Measurements from ENCODE around the gene ERICH6. TPM values are rescaled to one million over a fixed set of nuclear protein-coding genes. Genes with fewer than 3 reads are reported as not detected.

The ERICH6 gene
- total RNA-seq, 1 experiment from 2014 or later: 0.28 TPM

GRCh38 chr3:150747886-150748683, 44.4 kb upstream of the ERICH6 start:
- Histone ChIP-seq H3K27ac (ENCODE audit: low read length) (no peak overlapping the region), H3K36me3 (ENCODE audit: control insufficient read depth, insufficient read depth, low read length) (no peaks in the 10 kb centered on the region), H3K4me1 (ENCODE audit: control insufficient read depth, insufficient read depth, low read length) (peaks cover 12% of the 10 kb centered on the region; the same call in 1 of the 2 replicates), H3K9me3 (ENCODE audit: control insufficient read depth, insufficient read depth, low read depth, low read length) (no peaks in the 10 kb centered on the region), H3K4me3 (ENCODE audit: low read depth in 2 of 2, low read length in 2 of 2) (no peak overlapping the region), H3K27me3 (ENCODE audit: control insufficient read depth, insufficient read depth, low read length) (no peaks in the 10 kb centered on the region)
- CTCF ChIA-PET: no interaction called here
- BruUV-seq (replicated peaks): no TSS peak
- no peak for ATAC-seq
- intact Hi-C loops (cut with micrococcal nuclease; ENCODE audit: unreplicated experiment): loop anchor here (10.0 kb wide), 1 partner anchor 63 kb away; no protein-coding TSS in a partner anchor
- TF ChIP-seq REST (IDR thresholded peaks at IDR 0.05; ENCODE audit: insufficient read depth in 1 of 2, low read depth in 2 of 2, low read length in 1 of 2): no peak
- no peak for TF ChIP-seq POLR2AphosphoS5 (IDR thresholded peaks at IDR 0.05; ENCODE audit: low read depth, low read length)
- no peak for TF ChIP-seq SIN3A (IDR thresholded peaks at IDR 0.05; ENCODE audit: borderline replicate concordance, insufficient read depth, low read depth, low read length)
- no peak for TF ChIP-seq TCF7L2 (IDR thresholded peaks at IDR 0.05; ENCODE audit: low read depth, low read length)
- TF ChIP-seq, protein P1, sequence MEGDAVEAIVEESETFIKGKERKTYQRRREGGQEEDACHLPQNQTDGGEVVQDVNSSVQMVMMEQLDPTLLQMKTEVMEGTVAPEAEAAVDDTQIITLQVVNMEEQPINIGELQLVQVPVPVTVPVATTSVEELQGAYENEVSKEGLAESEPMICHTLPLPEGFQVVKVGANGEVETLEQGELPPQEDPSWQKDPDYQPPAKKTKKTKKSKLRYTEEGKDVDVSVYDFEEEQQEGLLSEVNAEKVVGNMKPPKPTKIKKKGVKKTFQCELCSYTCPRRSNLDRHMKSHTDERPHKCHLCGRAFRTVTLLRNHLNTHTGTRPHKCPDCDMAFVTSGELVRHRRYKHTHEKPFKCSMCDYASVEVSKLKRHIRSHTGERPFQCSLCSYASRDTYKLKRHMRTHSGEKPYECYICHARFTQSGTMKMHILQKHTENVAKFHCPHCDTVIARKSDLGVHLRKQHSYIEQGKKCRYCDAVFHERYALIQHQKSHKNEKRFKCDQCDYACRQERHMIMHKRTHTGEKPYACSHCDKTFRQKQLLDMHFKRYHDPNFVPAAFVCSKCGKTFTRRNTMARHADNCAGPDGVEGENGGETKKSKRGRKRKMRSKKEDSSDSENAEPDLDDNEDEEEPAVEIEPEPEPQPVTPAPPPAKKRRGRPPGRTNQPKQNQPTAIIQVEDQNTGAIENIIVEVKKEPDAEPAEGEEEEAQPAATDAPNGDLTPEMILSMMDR (IDR thresholded peaks at IDR 0.05): no peak
- in situ Hi-C loops (cut with HindIII; ENCODE audit: low pct_unique_long_range_greater_than_20kb, low sequenced_read_pairs): no loop called here
- no peak for DNase-seq (ENCODE audit: low read depth, low spot score)
- POLR2A ChIA-PET: no interaction called here

DNA sequence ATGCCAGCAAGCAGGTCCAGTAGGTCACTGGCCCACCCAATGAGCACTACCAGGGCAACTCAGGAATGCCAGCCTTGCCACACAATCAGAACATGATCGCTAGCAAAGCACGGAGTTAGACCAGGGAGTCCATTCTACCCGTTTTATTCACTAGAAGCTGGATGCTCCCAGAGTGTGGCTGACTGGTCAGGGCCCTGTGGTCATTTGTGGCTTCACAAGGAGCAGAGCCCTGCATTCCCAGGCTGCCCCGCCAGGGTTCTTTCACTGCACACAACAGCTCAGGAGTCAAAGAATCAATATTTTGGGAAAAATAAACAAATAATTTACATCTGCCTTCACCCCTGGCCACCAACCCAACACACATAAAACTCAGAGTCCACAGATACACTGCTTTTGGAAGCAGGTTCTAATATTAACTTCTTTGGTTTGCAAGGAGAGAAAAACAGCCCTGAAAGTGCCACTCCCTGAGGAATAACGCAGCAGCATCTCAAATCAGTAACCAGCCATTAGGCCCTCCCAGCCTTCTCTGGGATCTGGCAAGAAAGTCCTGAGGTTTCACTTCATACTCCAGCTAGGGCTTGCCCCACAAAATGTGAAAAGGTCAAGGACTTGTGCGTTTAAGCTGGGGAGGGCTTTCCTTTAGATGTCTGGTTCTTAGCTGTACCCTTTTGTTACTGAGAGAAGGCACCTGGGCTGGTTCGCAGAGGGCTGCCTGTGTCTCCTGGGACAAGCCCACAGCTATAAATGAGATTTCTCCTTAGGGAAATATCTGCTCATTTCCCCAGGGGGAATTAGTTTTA, 43.3 kb upstream of the ERICH6 start:
- intact Hi-C loops (cut with micrococcal nuclease; ENCODE audit: unreplicated experiment): loop anchor here (10.0 kb wide), 1 partner anchor 62 kb away; no protein-coding TSS in a partner anchor
- Histone ChIP-seq H3K4me1 (ENCODE audit: control insufficient read depth, insufficient read depth, low read length) (peaks cover 12% of the 10 kb centered on the region; the same call in 1 of the 2 replicates), H3K36me3 (ENCODE audit: control insufficient read depth, insufficient read depth, low read length) (no peaks in the 10 kb centered on the region), H3K9me3 (ENCODE audit: control insufficient read depth, insufficient read depth, low read depth, low read length) (no peaks in the 10 kb centered on the region), H3K27ac (ENCODE audit: low read length) (no peak overlapping the region), H3K4me3 (ENCODE audit: low read depth in 2 of 2, low read length in 2 of 2) (no peak overlapping the region), H3K27me3 (ENCODE audit: control insufficient read depth, insufficient read depth, low read length) (no peaks in the 10 kb centered on the region)
- CTCF ChIA-PET: no interaction called here
- DNase-seq (ENCODE audit: low read depth, low spot score): no peak
- BruUV-seq (replicated peaks): no TSS peak
- POLR2A ChIA-PET: no interaction called here
- TF ChIP-seq SIN3A (IDR thresholded peaks at IDR 0.05; ENCODE audit: borderline replicate concordance, insufficient read depth, low read depth, low read length) (no peak), REST (IDR thresholded peaks at IDR 0.05; ENCODE audit: insufficient read depth in 1 of 2, low read depth in 2 of 2, low read length in 1 of 2) (no peak), POLR2AphosphoS5 (IDR thresholded peaks at IDR 0.05; ENCODE audit: low read depth, low read length) (no peak), TCF7L2 (IDR thresholded peaks at IDR 0.05; ENCODE audit: low read depth, low read length) (no peak)
- TF ChIP-seq, protein P1 (IDR thresholded peaks at IDR 0.05): no peak
- in situ Hi-C loops (cut with HindIII; ENCODE audit: low pct_unique_long_range_greater_than_20kb, low sequenced_read_pairs): no loop called here
- no peak; the same call in 1 of the 2 replicates for ATAC-seq
